ENCODE data around the gene RBBP8.

- TF ChIP-seq GATA2 (IDR thresholded peaks at IDR 0.05; ENCODE audit: low read depth, low read length) = no peak
- no peak for TF ChIP-seq GATA3 (IDR thresholded peaks at IDR 0.05; ENCODE audit: low read depth, low read length)
Observed at GRCh38 chr18:22926454-22926853, 6.7 kb upstream of the RBBP8 start.

Data from SH-SY5Y (cell line).